Measurements from ENCODE around the gene HSF4.

HSF4 gene

DNA sequence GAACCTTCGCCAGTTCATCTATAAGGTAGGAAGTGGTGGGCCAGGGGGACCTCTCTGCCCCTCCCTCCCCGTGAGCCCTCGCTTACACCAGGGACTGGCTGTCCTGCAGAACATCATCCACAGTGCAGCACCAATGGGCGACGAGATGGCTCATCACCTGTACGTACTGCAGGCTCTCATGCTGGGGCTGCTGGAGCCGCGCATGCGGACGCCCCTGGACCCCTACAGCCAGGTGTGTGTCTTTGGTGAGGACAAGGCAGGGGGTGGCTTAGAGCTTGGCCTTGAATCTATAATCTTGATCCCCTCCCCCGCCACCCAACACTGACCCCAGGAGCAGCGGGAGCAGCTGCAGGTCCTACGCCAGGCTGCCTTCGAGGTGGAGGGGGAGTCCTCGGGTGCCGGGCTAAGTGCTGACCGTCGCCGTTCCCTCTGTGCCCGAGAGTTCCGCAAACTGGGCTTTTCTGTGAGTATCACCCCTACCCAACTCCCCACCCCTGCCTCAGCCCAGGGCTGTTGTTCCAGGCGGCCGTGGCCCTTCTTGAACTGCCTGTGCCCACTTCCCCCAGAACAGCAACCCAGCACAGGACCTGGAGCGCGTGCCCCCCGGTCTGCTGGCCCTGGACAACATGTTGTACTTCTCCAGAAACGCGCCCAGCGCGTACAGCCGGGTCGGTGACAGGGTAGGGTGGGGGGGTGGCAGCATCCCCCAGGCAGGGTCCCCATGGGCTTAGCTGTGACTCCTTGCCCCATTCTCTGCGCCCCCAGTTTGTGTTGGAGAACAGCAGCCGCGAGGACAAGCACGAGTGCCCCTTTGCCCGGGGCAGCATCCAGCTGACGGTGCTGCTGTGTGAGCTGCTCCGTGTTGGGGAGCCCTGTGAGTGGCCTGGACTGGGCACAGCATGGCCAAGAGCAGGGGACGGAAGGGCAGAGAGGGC, 37.1 kb downstream of the HSF4 start:
- no peak for DNase-seq (ENCODE audit: low spot score)

DNA sequence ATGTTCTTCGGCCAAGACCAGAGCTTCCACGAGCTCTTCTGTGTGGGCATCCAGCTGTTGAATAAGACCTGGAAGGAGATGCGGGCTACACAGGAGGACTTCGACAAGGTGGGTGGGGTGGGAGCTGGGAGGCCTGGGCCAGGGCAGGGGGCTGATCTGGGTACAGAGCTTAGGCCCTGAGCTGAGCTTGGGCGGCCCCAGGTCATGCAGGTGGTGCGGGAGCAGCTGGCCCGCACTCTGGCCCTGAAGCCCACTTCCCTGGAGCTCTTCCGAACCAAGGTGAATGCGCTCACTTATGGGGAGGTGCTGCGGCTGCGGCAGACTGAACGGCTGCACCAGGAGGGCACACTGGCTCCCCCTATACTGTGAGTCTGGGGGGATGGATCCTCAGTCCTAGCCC, 37.9 kb downstream of the HSF4 start:
- no peak for DNase-seq (ENCODE audit: low spot score)

DNA sequence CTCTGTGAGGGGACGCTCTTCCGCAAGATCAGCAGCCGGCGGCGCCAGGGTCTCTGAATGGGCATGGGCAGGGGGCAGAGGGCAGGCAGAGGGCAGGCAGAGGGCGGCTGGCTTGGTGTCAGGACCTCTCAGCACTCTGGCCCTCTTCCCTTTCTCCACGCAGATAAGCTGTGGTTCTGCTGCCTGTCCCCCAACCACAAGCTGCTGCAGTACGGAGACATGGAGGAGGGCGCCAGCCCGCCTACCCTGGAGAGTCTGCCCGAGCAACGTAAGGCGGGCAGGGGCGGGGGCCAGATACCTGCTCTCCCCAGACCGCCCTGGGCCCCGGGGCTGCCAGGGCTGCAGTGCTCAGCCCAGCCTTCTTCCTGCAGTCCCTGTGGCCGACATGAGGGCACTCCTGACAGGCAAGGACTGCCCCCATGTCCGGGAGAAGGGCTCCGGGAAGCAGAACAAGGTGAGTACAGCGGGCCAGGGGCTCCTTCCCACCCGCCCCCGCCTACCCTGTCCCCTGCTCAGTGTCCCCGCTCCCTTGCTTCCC, 38.5 kb downstream of the HSF4 start:
- DNase-seq (ENCODE audit: low spot score): no peak

DNA sequence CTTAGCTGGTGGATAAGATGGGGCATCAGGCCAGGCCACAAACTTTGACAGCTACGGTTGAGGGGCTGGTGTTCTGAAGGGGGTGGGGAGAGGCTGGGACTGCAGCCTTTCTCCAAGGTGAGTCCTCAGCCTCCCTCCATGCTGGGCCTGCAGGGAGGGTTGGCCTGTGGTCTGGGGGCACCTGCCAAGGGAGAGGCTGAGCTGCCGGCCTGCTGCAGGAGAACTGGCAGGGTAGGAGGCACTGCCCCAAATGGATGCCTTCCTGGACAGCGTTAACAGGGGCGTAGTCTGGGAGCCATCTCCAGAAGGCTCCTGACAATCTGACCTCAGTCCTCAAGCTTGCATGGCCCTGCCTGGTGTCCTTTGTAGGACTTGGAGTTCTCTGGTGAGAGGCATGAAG, 39.5 kb downstream of the HSF4 start:
- DNase-seq (ENCODE audit: low spot score): no peak

DNA sequence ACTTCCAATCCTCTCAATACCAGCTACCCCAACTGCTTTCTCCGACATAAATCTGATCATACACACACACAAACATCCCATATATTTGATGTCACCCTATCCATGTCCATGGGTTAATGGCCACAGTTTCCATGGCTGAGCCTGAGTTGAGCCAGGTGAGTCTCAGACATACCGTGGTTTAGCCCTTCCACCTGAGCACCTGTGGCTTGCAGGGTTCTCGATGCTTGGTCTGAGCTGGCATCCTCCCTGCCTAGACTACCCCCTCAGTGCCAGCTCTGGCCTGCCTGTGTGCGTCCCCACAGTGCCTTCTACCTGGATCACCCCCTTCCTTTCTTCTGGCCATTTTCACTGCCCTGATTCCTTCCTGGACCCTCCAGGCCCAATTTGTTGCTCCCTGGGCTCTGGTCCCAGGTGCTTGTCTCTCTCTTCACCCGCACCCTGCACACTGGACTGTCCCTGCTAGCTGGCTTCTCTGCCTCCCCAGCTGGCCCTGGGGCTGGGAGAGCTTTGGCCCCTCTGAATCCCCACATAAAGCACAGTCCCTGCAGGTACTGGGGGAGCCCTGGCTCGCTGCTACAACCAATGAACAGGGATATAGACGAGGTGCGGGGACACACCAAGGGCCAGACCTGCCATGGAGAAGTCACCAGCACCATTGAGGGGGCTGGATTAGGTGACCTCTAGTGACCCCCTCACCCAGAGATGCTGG, 41.7 kb downstream of the HSF4 start:
- no peak for DNase-seq (ENCODE audit: low spot score)

DNA sequence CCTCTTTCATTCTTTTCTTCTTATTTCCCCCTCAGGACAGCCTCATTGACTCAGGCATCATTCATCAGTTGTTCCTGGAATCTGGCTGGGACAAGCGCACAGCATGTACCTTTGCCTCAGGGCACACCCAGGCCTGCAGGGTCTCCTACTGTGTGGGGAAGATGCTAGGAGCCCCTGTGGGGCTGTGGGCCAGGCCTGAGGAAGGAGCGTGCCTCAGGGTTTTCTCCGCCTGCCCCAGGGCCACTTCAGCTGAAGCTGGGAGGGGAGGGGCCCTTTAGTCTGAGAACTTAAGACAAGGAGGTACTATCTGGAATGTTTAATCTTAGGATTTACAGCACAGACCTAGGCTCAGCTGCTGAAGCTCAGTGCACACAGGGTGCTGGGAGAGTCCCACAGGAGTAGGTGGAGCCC, 42.3 kb downstream of the HSF4 start:
- no peak for DNase-seq (ENCODE audit: low spot score)

DNA sequence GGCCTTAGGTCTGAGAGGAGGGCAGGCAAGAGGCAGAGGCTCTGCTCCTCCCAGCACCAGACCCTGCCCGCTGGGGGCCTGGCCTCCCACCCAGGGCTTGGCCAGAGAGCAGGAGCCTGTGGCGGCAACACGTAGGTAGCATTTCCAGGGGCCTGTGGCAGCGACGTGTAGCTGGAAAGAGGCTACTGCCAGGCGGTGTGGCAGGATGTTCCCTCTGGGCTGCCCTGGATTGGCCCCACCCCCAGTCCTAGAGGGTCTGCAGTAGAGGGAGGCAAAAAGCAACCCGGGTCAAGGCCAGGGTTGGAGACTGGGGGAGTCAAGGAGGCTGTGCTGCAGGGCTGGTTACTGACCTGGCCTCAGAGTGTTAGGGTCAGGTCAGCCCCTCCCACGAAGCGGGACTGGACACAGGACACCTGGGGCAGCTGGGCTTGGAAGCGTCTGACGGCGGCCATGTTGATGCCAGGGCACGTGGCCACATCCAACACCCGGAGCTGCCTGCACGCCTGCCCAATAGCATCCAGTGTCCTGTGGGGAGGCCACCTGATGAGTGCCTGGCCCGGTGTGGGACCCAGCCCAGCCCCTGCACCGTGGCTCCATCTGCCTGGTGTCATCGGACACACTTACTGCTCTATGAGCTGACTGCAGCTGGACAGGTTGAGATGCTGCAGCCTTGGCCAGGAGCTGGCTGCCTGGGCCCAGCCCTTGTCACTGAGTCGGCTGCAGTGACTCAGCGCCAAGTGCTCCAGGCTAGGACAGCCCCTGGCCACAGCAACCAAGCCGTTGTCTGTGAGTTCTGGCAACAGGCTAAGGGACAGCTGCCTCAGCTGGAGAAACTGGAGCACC, 42.9 kb downstream of the HSF4 start:
- DNase-seq (ENCODE audit: low spot score): no peak

DNA sequence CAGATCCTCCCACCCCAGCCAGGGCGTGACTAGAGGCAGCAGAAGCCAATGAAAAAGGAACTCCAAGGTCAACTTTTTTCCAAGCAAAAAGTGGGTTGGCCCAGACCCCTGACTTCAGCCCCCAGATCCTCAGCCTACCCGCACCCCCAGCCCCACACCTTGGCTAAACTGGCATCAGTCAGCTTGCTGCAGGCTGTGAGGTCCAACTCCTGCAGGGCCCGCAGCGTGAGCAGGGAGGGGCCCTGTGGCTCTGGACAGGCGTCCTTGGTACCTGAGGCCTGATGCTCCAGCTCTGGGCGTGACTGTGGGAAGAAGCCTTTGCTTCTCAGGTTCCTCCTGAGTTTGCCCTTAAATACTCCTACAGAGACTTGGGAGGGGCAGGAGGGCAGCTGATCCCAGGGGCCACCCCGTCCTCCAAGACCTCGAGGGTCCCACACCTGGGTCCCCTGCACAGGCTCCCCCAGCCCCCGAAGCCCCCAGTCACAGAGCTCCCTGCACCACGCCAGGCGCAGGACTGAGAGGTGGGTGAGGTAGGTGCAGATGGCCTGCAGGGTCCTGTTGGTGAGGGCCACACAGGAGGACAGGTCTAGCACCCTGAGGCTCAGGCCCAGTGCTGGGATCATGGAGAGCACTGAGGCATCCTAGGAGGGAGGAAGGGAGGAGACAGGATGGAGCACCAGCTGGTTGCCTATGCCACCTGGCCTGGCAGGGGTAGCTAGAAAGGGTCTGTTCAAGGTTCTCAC, 43.8 kb downstream of the HSF4 start:
- no peak for DNase-seq (ENCODE audit: low spot score)

DNA sequence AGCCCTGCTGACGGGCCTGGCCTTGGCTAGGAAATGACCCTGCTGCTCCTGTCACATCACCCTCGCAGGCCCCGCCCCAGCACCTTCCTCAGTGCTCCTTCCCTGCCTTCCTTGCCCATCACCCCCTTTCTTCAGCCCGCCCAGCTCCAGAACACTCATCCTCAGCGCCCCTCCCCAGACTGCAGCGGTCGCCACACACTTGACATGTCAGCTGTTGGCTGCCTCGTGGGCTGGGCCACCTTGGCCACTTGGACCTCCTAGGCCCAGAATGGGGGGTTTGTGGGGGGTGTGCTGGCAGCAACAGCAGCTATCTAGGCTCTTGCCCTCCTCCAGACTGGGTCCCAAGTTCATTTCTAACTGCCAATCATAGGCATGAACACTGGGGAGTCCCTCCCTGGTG, 45.0 kb downstream of the HSF4 start:
- DNase-seq (ENCODE audit: low spot score): no peak

DNA sequence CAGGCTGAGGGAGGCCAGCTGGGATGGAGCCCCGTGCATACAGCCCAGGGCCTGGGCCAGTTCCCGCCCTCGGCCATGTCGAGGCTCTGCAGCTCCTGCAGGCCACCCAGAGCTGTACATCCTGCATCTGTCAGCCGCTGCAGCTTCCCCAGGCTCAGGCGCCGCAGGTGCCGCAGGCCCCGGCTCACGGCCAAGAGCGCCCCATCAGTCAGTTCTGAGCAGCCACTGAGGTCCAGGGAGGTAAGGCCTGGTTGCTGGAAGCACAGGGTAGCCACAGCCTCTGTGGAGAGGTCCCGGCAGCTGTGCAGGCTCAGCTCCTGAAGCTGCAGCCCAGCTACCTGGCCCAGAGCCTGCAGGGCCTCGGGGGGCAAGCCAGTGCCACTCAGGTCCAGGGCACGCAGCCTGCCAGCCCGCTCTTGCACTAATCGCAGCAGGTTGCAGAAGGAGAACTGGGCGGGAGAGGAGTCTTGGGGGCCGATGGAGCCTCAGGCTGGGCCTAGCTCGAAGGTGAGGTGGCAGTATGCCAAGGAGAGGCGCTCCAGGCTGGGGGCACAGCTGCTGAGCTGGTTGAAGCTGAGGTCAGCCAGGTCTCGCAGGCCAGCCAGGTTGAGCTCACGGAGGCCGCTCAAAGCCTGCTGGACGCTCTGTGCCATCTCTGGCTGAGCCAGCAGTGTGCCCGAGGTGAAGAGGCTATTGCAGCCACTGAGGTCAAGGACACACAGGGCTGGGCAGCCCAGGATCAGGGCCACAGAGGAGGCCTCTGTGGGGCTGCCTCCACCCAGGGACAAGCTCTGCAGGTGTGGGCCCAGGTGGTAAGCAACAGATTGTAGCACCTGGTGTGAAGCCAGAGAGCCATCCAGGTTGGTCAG, 45.8 kb downstream of the HSF4 start:
- DNase-seq (ENCODE audit: low spot score): no peak

DNA sequence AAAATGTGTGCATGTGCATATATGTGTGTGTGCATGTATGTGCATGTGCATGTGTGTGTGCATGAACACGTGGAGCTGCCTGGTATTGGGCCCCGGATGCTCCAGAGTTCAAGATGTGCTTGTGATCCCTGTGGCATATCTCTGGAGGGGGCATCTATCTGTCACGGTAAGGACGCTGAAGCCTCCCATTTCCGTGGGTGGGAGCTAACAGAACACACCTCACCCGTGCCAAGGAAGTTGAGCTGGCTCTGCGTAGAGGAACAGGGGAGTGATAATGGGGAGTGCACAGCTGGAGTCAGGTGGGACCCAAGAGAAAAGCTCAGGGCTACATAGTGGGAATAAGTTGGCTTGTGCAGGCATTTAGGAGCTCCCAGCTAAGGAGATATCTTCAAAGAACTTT, 47.1 kb downstream of the HSF4 start:
- no peak for DNase-seq (ENCODE audit: low spot score)

DNA sequence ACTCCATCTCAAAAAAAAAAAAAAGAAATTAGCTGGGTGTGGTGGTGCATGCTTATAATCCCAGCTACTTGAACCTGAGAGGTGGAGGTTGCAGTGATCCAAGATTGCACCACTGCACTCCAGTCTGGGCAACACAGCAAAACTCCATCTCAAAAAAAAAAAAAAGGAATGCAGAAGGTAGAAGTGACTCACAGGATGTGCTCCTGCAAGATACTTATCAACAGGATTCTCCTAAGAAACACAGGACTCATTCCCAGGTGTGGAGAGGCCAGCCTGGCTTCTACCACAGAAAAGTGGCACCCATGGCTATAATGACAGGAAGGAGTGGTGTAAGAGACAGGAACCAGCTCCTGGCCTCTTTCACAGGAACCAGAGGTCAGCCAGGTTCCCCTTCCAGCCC, 48.2 kb downstream of the HSF4 start:
- DNase-seq (ENCODE audit: low spot score): no peak

DNA sequence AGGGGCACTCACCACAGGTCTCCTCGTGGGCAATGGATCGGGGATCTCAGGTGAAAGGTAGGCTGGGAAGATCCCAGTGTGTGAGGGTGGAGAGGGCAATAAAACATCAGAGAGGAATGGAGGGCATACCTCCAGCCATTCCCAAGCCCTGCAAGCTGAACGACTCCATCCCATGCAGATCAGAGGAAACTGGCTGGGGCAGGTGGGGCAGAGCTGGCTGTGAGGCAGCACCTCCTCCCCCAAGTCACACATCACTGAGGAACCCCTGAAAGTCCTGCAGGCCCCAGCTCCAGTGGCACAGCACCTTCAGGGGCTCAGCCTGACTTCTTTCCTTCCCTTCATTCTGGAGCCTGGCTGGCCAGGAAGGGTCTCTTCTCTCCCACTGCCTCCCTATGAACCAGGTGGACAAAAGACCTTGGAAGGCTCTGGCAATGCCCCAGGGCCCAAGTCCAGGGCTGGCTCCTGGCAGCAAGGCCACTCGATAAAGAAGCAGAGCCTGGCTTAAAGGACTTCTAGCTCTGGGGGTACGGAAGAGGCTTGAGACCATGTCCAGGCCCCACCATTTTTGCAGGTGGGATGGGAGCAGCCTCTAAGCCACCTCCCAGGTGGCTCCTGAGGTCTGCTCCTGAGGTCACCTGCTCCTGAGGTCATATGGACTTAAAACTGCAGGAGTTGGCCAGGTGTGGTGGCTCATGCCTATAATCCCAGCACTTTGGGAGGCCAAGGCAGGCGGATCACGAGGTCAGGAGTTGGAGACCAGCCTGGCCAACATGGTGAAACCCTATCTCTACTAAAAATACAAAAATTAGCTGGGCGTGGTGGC, 48.9 kb downstream of the HSF4 start:
- DNase-seq (ENCODE audit: low spot score): no peak

DNA sequence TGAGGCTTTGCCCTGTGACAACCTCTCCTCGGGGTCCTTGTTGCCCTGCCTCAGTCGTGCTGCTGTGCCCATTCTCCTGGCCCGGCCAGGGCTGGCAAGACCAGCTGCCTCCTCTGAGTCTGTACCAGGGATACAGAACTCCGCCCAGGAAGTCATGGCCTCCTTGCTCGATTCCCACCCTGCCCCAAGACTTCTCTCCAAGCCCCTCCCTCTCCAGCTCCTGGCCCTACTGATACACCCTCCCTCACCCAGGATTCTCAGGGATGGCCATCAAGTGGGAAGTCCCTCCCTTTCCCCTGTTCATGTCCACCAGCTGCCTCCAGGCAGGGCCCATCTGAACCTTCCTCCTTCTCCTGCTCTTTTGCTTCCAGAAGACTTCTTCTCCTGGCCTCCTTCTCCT, 51.2 kb downstream of the HSF4 start:
- no peak for DNase-seq (ENCODE audit: low spot score)

DNA sequence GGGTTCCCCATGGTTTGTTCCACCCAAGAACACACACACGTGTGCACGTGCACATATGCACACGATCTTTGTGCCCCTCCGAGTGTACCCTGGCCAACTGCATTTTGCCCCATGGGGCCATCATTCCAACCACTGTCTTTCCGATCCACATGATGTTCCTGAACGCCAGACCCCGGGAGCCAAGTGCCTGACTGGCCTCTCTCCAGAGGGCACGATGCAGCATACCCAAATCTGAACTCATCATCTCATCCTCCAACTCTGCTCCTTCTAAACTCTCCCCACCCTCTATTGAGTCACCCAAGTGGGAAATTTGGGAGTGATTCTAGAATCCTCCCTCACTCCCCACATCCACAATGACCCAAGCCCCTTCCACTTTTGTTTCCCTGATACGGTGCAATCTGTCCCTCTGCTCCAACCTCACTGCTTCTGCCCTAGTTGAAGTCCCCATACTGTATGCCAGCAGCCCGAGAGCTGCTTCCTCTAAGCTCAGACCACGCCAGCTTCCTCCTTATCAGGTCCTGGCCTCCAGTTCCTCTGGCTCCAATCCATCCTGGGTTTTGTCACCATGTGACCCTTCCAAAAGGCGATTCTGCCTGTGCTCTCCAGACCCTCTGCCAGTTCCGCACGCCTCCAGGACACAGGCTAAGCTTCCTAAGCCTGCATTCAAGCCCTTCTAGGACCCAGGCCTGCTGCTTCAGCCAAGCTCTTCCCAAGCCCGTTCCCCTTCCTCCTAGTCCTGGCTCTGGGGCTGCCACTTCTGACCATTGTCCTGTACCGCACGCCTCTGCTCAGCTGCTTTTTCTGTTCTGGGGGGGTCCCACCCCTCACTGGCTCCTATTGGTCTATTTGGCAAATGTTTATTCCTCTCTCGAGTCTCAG, 52.3 kb downstream of the HSF4 start:
- no peak for DNase-seq (ENCODE audit: low spot score)
